ENCODE measurements around the gene CSKMT. TPM values are rescaled to one million over a fixed set of nuclear protein-coding genes. Genes with fewer than 3 reads are reported as not detected.
A peak's percentile ranks its signal among the peaks of the same experiment; 100 is the strongest.

CSKMT gene
- total RNA-seq, 1 donor from 2014 or later = 13.8 TPM

DNA sequence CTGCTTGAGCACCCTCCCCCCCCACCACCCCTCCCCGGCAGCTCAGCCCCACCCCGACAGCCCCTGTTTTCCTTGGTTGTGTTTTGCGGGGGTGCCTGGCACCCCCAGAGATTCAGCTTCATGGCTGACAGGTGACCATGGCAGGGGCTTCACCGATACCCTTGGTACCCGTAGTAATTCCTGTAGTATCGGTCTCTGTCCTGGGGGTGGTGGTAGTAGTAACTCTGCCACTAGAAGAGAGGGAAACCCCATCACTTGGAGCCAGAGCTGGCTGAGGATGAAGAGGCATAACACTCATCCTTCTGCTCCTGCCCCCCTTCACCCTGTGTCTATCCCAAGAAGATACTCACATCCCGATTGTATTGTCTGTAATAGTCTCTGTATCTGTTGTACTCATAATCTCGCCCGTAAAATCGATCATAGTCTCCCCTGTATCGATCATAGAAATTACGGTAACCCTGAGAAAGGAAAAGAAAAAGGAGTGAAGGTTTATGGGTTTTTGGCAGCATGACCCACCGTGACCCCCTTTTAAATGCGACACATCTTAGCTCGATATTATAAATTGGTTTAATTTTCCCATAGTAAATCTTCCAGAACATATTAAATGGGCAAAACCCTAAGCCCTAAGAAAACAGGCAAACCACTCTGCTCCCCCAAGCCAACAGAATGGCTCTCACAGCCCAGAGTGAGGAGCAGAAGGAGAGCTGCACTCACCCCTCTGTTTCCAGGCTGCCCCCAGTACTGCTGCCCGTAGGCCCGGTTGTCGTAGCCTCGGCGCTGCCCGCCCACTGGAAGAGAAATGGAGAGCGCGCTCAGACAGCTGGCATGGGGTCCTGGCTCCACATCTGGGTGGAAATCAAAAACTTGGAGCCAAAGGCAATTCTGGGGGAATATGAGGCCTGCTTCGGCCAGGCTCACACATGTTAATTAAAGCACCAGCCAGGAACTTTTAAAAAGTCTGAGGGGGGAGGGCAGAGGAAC, 50.3 kb downstream of the CSKMT start:
- DNase-seq (ENCODE audit: low spot score) = peak; percentile 37

DNA sequence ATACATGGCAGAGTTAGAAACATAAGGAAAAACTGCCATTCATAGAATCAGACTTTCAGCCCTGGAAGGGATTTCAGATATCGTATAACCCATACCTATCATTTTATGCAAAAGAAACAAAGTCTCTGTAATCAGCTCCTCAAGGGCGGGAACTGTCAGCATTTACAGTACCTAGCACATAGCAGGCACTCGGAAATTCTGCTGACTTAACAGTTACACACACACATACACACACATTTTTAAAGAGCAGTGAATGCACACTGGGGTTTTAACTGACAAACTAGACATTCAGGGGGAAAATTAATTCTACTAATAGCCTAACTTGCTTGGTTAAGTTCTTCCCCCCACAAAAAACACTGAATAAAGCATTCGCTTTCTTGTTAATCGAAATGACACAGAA, 51.1 kb downstream of the CSKMT start:
- no peak for DNase-seq (ENCODE audit: low spot score)

DNA sequence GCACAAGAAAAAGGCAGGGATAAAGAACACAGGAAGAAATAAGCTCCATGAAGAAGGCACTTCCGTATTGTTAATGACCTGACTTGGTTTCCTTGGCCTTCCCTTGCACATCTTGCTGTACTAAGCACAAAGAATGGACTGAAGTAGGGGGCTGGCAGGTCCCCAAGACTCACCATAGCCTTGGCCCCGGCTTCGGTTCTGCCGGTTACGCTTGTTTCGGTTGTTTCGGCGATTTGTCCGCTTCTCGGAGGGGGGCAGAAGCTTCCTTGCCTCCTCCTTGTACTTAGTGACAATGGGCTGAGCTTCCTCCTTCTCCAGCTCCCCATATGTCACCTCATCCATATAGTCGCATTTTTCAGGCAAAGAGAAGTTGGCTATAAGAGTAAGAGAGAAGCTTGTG, 51.7 kb downstream of the CSKMT start:
- peak; percentile 76 for DNase-seq (ENCODE audit: low spot score)

Other genes starting within 250 kb of the CSKMT start
- not detected for gene SCGB1A1, start 246.3 kb upstream of the CSKMT start, total RNA-seq
- 1,254 TPM for gene AHNAK, start 118.5 kb upstream of the CSKMT start, total RNA-seq
- gene EEF1G, start 91.4 kb upstream of the CSKMT start, total RNA-seq = 865 TPM
- 13.4 TPM for gene TUT1, start 73.8 kb upstream of the CSKMT start, total RNA-seq
- gene MTA2, start 63.4 kb upstream of the CSKMT start, total RNA-seq = 103 TPM
- 116 TPM for gene EML3, start 52.5 kb upstream of the CSKMT start, total RNA-seq
- 6.7 TPM for gene ROM1, start 52.1 kb upstream of the CSKMT start, total RNA-seq
- gene B3GAT3, start 43.3 kb upstream of the CSKMT start, total RNA-seq = 42.0 TPM
- gene GANAB, start 18.7 kb upstream of the CSKMT start, total RNA-seq = 286 TPM
- gene INTS5, start 12.0 kb upstream of the CSKMT start, total RNA-seq = 19.0 TPM
- gene C11orf98, start 102 bp upstream of the CSKMT start, total RNA-seq = 36.9 TPM
- 7.4 TPM for gene UQCC3, start 6.4 kb downstream of the CSKMT start, total RNA-seq
- gene LBHD1, start 7.0 kb downstream of the CSKMT start, total RNA-seq = 4.6 TPM
- 108 TPM for gene UBXN1, start 13.8 kb downstream of the CSKMT start, total RNA-seq
- gene LRRN4CL, start 24.2 kb downstream of the CSKMT start, total RNA-seq = 88.9 TPM
- gene BSCL2, start 42.1 kb downstream of the CSKMT start, total RNA-seq = 41.9 TPM
- not detected for gene GNG3, start 42.4 kb downstream of the CSKMT start, total RNA-seq
- gene HNRNPUL2, start 62.1 kb downstream of the CSKMT start, total RNA-seq = 37.7 TPM
- 23.0 TPM for gene TTC9C, start 63.2 kb downstream of the CSKMT start, total RNA-seq
- 6.1 TPM for gene ZBTB3, start 88.8 kb downstream of the CSKMT start, total RNA-seq
- 44.7 TPM for gene POLR2G, start 96.3 kb downstream of the CSKMT start, total RNA-seq
- 22.3 TPM for gene TAF6L, start 106.1 kb downstream of the CSKMT start, total RNA-seq
- gene TMEM179B, start 122.1 kb downstream of the CSKMT start, total RNA-seq = 30.6 TPM
- 14.7 TPM for gene TMEM223, start 126.7 kb downstream of the CSKMT start, total RNA-seq
- 77.6 TPM for gene NXF1, start 140.1 kb downstream of the CSKMT start, total RNA-seq
- 41.8 TPM for gene STX5, start 166.7 kb downstream of the CSKMT start, total RNA-seq
- gene TEX54, start 167.5 kb downstream of the CSKMT start, total RNA-seq = not detected
- 50.9 TPM for gene WDR74, start 174.3 kb downstream of the CSKMT start, total RNA-seq
- 202 TPM for gene SLC3A2, start 215.6 kb downstream of the CSKMT start, total RNA-seq